IMR-90 (cell line): Measurements from ENCODE around the gene FAIM2. TPM values are rescaled to one million over a fixed set of nuclear protein-coding genes. Genes with fewer than 3 reads are reported as not detected.

Experiments used
- ATAC-seq: fragments of 200-7000 bp; cut with Tn5 transposase; 2 replicates; pipeline ENCODE4 v1.9.1; 2020; ENCODE audit warnings: low read depth, mild to moderate bottlenecking, moderate library complexity
- BruUV-seq: library from RNA; stranded (reverse); fragments of 400-500 nt; replicated peaks from 2 replicates; lab custom pipeline; 2021; lab: Mats Ljungman, UMichigan
- CTCF ChIA-PET: fragments of 300-600 bp; formaldehyde crosslinking; extraction: SDS; loops from one replicate; lab custom pipeline; 2021; ENCODE audit warnings: antibody characterized with exemption; lab: Yijun Ruan, JAX
- POLR2A ChIA-PET: fragments of 300-600 bp; sonication (Branson Sonifier 250); formaldehyde crosslinking; loops from one replicate; lab custom pipeline; 2022; ENCODE audit warnings: antibody characterized with exemption; ENCODE audit not compliant: unreplicated experiment; lab: Charles Lee
- DNase-seq: peaks from one replicate; pipeline ENCODE4 v3.0.0; 2013
- H2AFZ ChIP-seq: replicated peaks from 2 replicates; pipeline ENCODE3; 2013; ENCODE audit warnings: low read length, mild to moderate bottlenecking; ENCODE audit not compliant: poor library complexity
- H2AK5ac ChIP-seq: 2 replicates; pipeline ENCODE4 v1.6.1; 2013; ENCODE audit warnings: low read depth, low read length, inconsistent platforms
- H2AK9ac ChIP-seq: replicated peaks from 2 replicates; pipeline ENCODE3; 2013; ENCODE audit warnings: mild to moderate bottlenecking, low read depth, low read length, moderate library complexity; ENCODE audit not compliant: poor library complexity
- H2BK120ac ChIP-seq: 2 replicates; pipeline ENCODE4 v1.6.1; 2013; ENCODE audit warnings: low read depth, low read length, inconsistent platforms
- H2BK15ac ChIP-seq: 3 replicates; pipeline ENCODE4 v1.6.1; 2013; ENCODE audit warnings: low read depth, low read length, inconsistent platforms
- H2BK20ac ChIP-seq: 2 replicates; pipeline ENCODE4 v1.6.1; 2013; ENCODE audit warnings: low read depth, mild to moderate bottlenecking, inconsistent platforms, low read length, moderate library complexity
- H2BK5ac ChIP-seq: 2 replicates; pipeline ENCODE4 v1.6.1; 2013; ENCODE audit warnings: mild to moderate bottlenecking, low read depth, low read length, inconsistent platforms; ENCODE audit not compliant: poor library complexity, severe bottlenecking
- H3K14ac ChIP-seq: replicated peaks from 2 replicates; pipeline ENCODE4 v1.6.1; 2013; ENCODE audit warnings: low read depth, low read length, inconsistent platforms
- H3K18ac ChIP-seq: 2 replicates; pipeline ENCODE4 v1.6.1; 2013; ENCODE audit warnings: low read depth, low read length, control low read depth
- H3K23ac ChIP-seq: 2 replicates; pipeline ENCODE4 v1.6.1; 2013; ENCODE audit warnings: low read depth, low read length, inconsistent platforms
- H3K27ac ChIP-seq: 2 replicates; pipeline ENCODE4 v1.5.1; 2013; ENCODE audit warnings: mild to moderate bottlenecking, control low read depth, low read length; ENCODE audit not compliant: insufficient read depth
- H3K27me3 ChIP-seq: 2 replicates; pipeline ENCODE4 v1.6.1; 2013; ENCODE audit warnings: low read length; ENCODE audit not compliant: control insufficient read depth, insufficient read depth
- H3K36me3 ChIP-seq: 2 replicates; pipeline ENCODE4 v1.6.1; 2013; ENCODE audit warnings: low read length, mixed read lengths; ENCODE audit not compliant: control insufficient read depth, insufficient read depth
- H3K4ac ChIP-seq: 2 replicates; pipeline ENCODE4 v1.6.1; 2013; ENCODE audit warnings: low read depth, low read length, inconsistent platforms
- H3K4me1 ChIP-seq: 2 replicates; pipeline ENCODE4 v1.6.1; 2013; ENCODE audit warnings: low read length, mixed read lengths; ENCODE audit not compliant: control insufficient read depth, insufficient read depth
- H3K4me2 ChIP-seq: 2 replicates; pipeline ENCODE4 v1.6.1; 2013; ENCODE audit warnings: low read depth, mild to moderate bottlenecking, control low read depth, low read length, moderate library complexity
- H3K4me3 ChIP-seq: 2 replicates; pipeline ENCODE4 v1.5.1; 2013; ENCODE audit warnings: low read depth, mild to moderate bottlenecking, control low read depth, low read length, moderate library complexity; ENCODE audit not compliant: insufficient read depth
- H3K56ac ChIP-seq: 2 replicates; pipeline ENCODE4 v1.6.1; 2013; ENCODE audit warnings: low read length, inconsistent platforms; ENCODE audit not compliant: insufficient read depth; ENCODE audit errors: extremely low read depth
- H3K79me1 ChIP-seq, 2 experiments: 2 replicates each; pipeline ENCODE4 v1.6.1; 2013; ENCODE audit warnings: low read length in 2 of 2, inconsistent platforms in 1 of 2, low read depth in 1 of 2
- H3K9ac ChIP-seq: 2 replicates; pipeline ENCODE4 v1.6.1; 2013; ENCODE audit warnings: low read depth, low read length, control low read depth
- H3K9me1 ChIP-seq: 2 replicates; pipeline ENCODE4 v1.6.1; 2013; ENCODE audit warnings: low read length, inconsistent platforms; ENCODE audit not compliant: insufficient read depth
- H3K9me3 ChIP-seq: 2 replicates; pipeline ENCODE4 v1.6.1; 2013; ENCODE audit warnings: low read length; ENCODE audit not compliant: control insufficient read depth, insufficient read depth
- H4K20me1 ChIP-seq: 2 replicates; pipeline ENCODE4 v1.6.1; 2013; ENCODE audit warnings: low read length, inconsistent platforms; ENCODE audit not compliant: insufficient read depth
- H4K5ac ChIP-seq: 2 replicates; pipeline ENCODE4 v1.6.1; 2013; ENCODE audit warnings: mild to moderate bottlenecking, low read depth, low read length, control low read depth
- H4K8ac ChIP-seq, 2 experiments: 2 replicates each; pipeline ENCODE4 v1.6.1; 2013; ENCODE audit warnings: low read depth in 2 of 2, low read length in 2 of 2, control low read depth in 1 of 2, inconsistent platforms in 1 of 2
- H4K91ac ChIP-seq: 2 replicates; pipeline ENCODE4 v1.6.1; 2013; ENCODE audit warnings: low read depth, low read length, inconsistent platforms; ENCODE audit not compliant: insufficient read depth
- BHLHE40 ChIP-seq: fragments of 150-350 bp; IDR thresholded peaks from 2 replicates; pipeline ENCODE4 v1.6.1; 2016; ENCODE audit warnings: mild to moderate bottlenecking, low read depth, low read length
- CEBPB ChIP-seq: IDR thresholded peaks from 2 replicates; pipeline ENCODE4 v1.6.1; 2012; ENCODE audit warnings: low read depth, low read length, improper control_type of control experiment
- MAZ ChIP-seq: IDR thresholded peaks from 2 replicates; pipeline ENCODE4 v1.6.1; 2012; ENCODE audit warnings: low read depth, mild to moderate bottlenecking, low read length, improper control_type of control experiment, moderate library complexity, borderline replicate concordance
- MXI1 ChIP-seq: IDR thresholded peaks from 2 replicates; pipeline ENCODE4 v1.6.1; 2012; ENCODE audit warnings: low read depth, mild to moderate bottlenecking, low read length, moderate library complexity, borderline replicate concordance
- RCOR1 ChIP-seq: IDR thresholded peaks from 2 replicates; pipeline ENCODE4 v1.6.1; 2012; ENCODE audit warnings: mild to moderate bottlenecking, low read length, improper control_type of control experiment; ENCODE audit not compliant: insufficient replicate concordance
- RFX5 ChIP-seq: IDR thresholded peaks from 2 replicates; pipeline ENCODE4 v1.8.0; 2012; ENCODE audit warnings: low read depth, mild to moderate bottlenecking, low read length, moderate library complexity
- SMC3 ChIP-seq: fragments of 150-350 bp; IDR thresholded peaks from 2 replicates; pipeline ENCODE4 v1.6.1; 2016; ENCODE audit warnings: low read depth, mild to moderate bottlenecking, antibody characterized with exemption, low read length, moderate library complexity
- USF2 ChIP-seq: fragments of 150-350 bp; IDR thresholded peaks from 2 replicates; pipeline ENCODE4 v1.6.1; 2017; ENCODE audit warnings: mild to moderate bottlenecking, antibody characterized with exemption, low read length, low read depth
- WGBS, 2 experiments: methylation state at CpG; one replicate each; pipeline versions ENCODE4 v1.1.5 to v1.1.7; 2013; ENCODE audit warnings: missing lambda C conversion rate in 2 of 2; ENCODE audit not compliant: insufficient read length in 1 of 2; ENCODE audit errors: extremely low coverage in 2 of 2; 5-methylcytosine and 5-hydroxymethylcytosine counted together
- dilution Hi-C: fragments of 300-500 bp; cut with HindIII; formaldehyde crosslinking; loops from one replicate; pipeline ENCODE4 v1.14.3; 2018; ENCODE audit warnings: low sequenced_read_pairs; ENCODE audit not compliant: unreplicated experiment
- in situ Hi-C: fragments of 300-500 bp; cut with MboI; formaldehyde crosslinking; loops from 3 replicates; pipeline ENCODE4 v1.14.3; 2019; ENCODE audit warnings: low sequenced_read_pairs, inconsistent platforms, mixed read lengths
- intact Hi-C: fragments of 100-400 bp; cut with micrococcal nuclease; formaldehyde crosslinking; loops from 2 replicates; pipeline ENCODE4 v1.10.0; 2022
- polyA plus RNA-seq, 3 experiments: library from polyadenylated mRNA; depleted of rRNA; stranded (reverse); fragments of >200 nt; gene quantifications; 2 replicates each; pipeline ENCODE4 v1.2.3, GENCODE V29; 2012; ENCODE audit warnings: low replicate concordance in 1 of 3
- total RNA-seq: library from RNA; depleted of rRNA; stranded (reverse); fragments of >200 nt; gene quantifications from 2 replicates; pipeline ENCODE4 v1.2.3, GENCODE V29; 2012

Gene FAIM2
- total and polyA plus RNA-seq, 2 of the 4 experiments (the other 2 are of a cell fraction), result 0.72 to 5.3 TPM

DNA sequence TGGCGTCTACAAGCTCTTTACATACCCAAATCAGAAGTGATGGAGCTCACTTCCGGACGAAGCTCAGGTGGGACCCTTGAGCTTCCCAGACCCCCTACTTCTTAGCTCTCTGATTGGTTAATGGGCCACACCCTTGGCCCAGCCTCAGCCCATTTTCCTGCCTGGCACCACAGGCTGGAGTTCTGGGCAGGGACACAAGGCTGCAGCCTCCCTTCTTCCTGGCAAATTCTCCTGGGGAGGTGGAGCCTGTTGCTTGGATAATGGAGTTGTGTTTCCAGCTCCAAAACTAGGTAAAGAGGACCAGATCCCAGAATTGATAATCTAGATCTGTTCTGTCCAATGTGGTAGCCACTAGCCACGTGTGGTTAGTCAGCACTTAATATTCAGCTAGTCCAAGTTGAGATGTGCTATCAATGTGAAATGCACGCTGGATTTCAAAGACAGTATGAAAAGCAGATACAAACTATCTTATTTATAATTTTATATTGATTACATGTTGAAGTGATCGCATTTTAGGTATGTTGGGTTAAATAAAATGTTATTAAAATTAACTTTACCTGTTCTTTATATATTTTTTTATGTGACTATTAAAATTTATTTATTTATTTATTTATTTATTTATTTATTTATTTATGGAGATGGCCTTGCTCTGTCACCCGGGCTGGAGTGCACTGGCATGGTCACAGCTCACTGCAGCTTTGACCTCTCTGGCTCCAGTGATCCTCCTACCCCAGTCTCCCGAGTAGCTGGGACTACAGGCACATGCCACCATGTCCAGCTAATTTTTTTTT, 12.6 kb upstream of the FAIM2 start:
- H3K9me1 ChIP-seq, result 0 out of 2 replicates have a peak, but pooled peaks cover 2% of the 10 kb centered on the region
- peaks cover 17% of the 10 kb centered on the region for H3K27me3 ChIP-seq
- no peaks in the 10 kb centered on the region for H4K20me1 ChIP-seq
- intact Hi-C loops, result no loop called here
- H3K36me3 ChIP-seq, result no peaks in the 10 kb centered on the region
- no peak for DNase-seq
- no peaks in the 10 kb centered on the region for H3K4me1 ChIP-seq
- H2BK120ac ChIP-seq, result no peak overlapping the region
- no peak overlapping the region for H3K4me3 ChIP-seq
- TF ChIP-seq RCOR1 (no peak), SMC3 (no peak), USF2 (no peak), MXI1 (no peak), BHLHE40 (no peak), RFX5 (no peak), MAZ (no peak), CEBPB (no peak)
- H4K91ac ChIP-seq, result no peak overlapping the region
- no peak overlapping the region for H3K23ac ChIP-seq
- H2BK20ac ChIP-seq, result no peak overlapping the region
- no peaks in the 10 kb centered on the region for H3K79me1 ChIP-seq
- H3K4ac ChIP-seq, result no peak overlapping the region
- H2AK9ac ChIP-seq, result no peak overlapping the region
- no peak overlapping the region for H3K56ac ChIP-seq
- no peak overlapping the region for H4K8ac ChIP-seq
- no peak overlapping the region for H3K14ac ChIP-seq
- H3K27ac ChIP-seq, result no peak overlapping the region
- H3K18ac ChIP-seq, result no peak overlapping the region
- in situ Hi-C loops, result no loop called here
- no peak overlapping the region for H2BK15ac ChIP-seq
- H2BK5ac ChIP-seq, result no peak overlapping the region
- no peaks in the 10 kb centered on the region for H3K9me3 ChIP-seq
- no peak overlapping the region for H4K5ac ChIP-seq
- H3K4me2 ChIP-seq, result no peak overlapping the region
- H2AFZ ChIP-seq, result no peak overlapping the region
- BruUV-seq, result no TSS peak
- ChIA-PET POLR2A (no interaction called here), CTCF (no interaction called here)
- no peak overlapping the region for H3K9ac ChIP-seq
- WGBS, 2 experiments, result no CpG with 5 or more reads among the region's 8 CpGs
- H2AK5ac ChIP-seq, result no peak overlapping the region
- dilution Hi-C loops, result no loop called here
- no peak for ATAC-seq
